Fibroblast of lung (primary cell): ENCODE measurements around the gene CISD3. TPM values are rescaled to one million over a fixed set of nuclear protein-coding genes. Genes with fewer than 3 reads are reported as not detected.

ENCODE experiments used
- DNase-seq, 2 donors: peaks; one replicate each; pipeline versions ENCODE4 v3.0.0 to v3.0.0-alpha.2; 2010; ENCODE audit warnings: low read depth in 2 of 2
- H2AFZ ChIP-seq: 2 replicates; pipeline ENCODE4 v1.5.1; 2012; ENCODE audit warnings: low read length, control low read depth, inconsistent platforms
- H3K27ac ChIP-seq: 2 replicates; pipeline ENCODE4 v1.5.1; 2011; ENCODE audit warnings: low read length, control low read depth; ENCODE audit not compliant: insufficient read depth
- H3K27me3 ChIP-seq: 2 replicates; pipeline ENCODE4 v1.5.1; 2011; ENCODE audit warnings: mild to moderate bottlenecking, low read length; ENCODE audit not compliant: control insufficient read depth, insufficient read depth
- H3K36me3 ChIP-seq: 2 replicates; pipeline ENCODE4 v1.5.1; 2011; ENCODE audit warnings: low read length; ENCODE audit not compliant: control insufficient read depth, insufficient read depth
- H3K4me1 ChIP-seq: 2 replicates; pipeline ENCODE4 v1.5.1; 2011; ENCODE audit warnings: low read length; ENCODE audit not compliant: control insufficient read depth, insufficient read depth; ENCODE audit errors: extremely low read depth
- H3K4me2 ChIP-seq: 2 replicates; pipeline ENCODE4 v1.5.1; 2011; ENCODE audit warnings: low read length, control low read depth; ENCODE audit not compliant: insufficient read depth; ENCODE audit errors: extremely low read depth
- H3K4me3 ChIP-seq, 4 experiments: fragments of 200-600 bp in 1 of 4; sonication (generic) in 1 of 4; replicated peaks in 1 of 4; 2 replicates each; pipeline ENCODE4 v1.5.1; 2011 to 2016; ENCODE audit warnings: low read length in 4 of 4, low read depth in 3 of 4, mild to moderate bottlenecking in 3 of 4, control low read depth in 2 of 4, inconsistent platforms in 1 of 4, mixed read lengths in 1 of 4; ENCODE audit not compliant: insufficient read depth in 1 of 4; ENCODE audit errors: control extremely low read depth in 1 of 4
- H3K79me2 ChIP-seq: 2 replicates; pipeline ENCODE4 v1.5.1; 2012; ENCODE audit warnings: mild to moderate bottlenecking, low read length, inconsistent platforms; ENCODE audit not compliant: control insufficient read depth, insufficient read depth
- H3K9ac ChIP-seq: 2 replicates; pipeline ENCODE4 v1.5.1; 2011; ENCODE audit warnings: mild to moderate bottlenecking, low read length, control low read depth; ENCODE audit not compliant: insufficient read depth
- H3K9me3 ChIP-seq: 2 replicates; pipeline ENCODE4 v1.5.1; 2012; ENCODE audit warnings: low read depth, low read length; ENCODE audit not compliant: control insufficient read depth, insufficient read depth
- H4K20me1 ChIP-seq: 2 replicates; pipeline ENCODE4 v1.5.1; 2011; ENCODE audit warnings: low read length; ENCODE audit not compliant: control insufficient read depth, insufficient read depth; ENCODE audit errors: extremely low read depth
- CTCF ChIP-seq, 2 donors: IDR thresholded peaks in 1 of 2; conservative IDR thresholded peaks in 1 of 2; 1 replicate in 1 of 2; 2 replicates in 1 of 2; pipeline ENCODE4 v1.5.1; 2011 to 2012; ENCODE audit warnings: low read length in 2 of 2, control low read depth in 1 of 2, inconsistent platforms in 1 of 2, low read depth in 1 of 2, mild to moderate bottlenecking in 1 of 2
- EZH2 ChIP-seq: IDR thresholded peaks from 2 replicates; pipeline ENCODE4 v1.5.1; 2012; ENCODE audit warnings: low read length, control low read depth, mild to moderate bottlenecking; ENCODE audit errors: missing control alignments
- polyA plus RNA-seq, 2 donors: library from polyadenylated mRNA; depleted of rRNA in 1 of 2; stranded (reverse) in 1 of 2; unstranded in 1 of 2; fragments of >200 nt; gene quantifications; 2 replicates each; pipeline ENCODE4 v1.2.1, GENCODE V29; 2011 to 2012; ENCODE audit warnings: missing spikeins in 1 of 2
- total RNA-seq: library from RNA; depleted of rRNA; stranded (reverse); fragments of >200 nt; gene quantifications from 2 replicates; pipeline ENCODE4 v1.2.1, GENCODE V29; 2014

The CISD3 gene
- total and polyA plus RNA-seq, 2 donors (not counting 1 experiment from before 2014, with no cell fraction given): 4.0 to 5.7 TPM

GRCh38 chr17:38728290-38728831 is 1.8 kb upstream of the CISD3 start:
- H3K27ac ChIP-seq: no peak overlapping the region

GRCh38 chr17:38729368-38729885 is 714 bp upstream of the CISD3 start:
- peak overlapping the region; percentile 58 for H3K9ac ChIP-seq

More at GRCh38 chr17:38728290-38728831, 1.8 kb upstream of the CISD3 start:
- peaks cover 10% of the 10 kb centered on the region for H3K4me1 ChIP-seq
- H3K79me2 ChIP-seq: peaks cover 12% of the 10 kb centered on the region
- no peak overlapping the region for H3K4me3 ChIP-seq
- H3K27me3 ChIP-seq: no peaks in the 10 kb centered on the region
- no peaks in the 10 kb centered on the region for H3K9me3 ChIP-seq
- TF ChIP-seq CTCF (conservative IDR thresholded peaks at IDR 0.05 in 1 of 2, IDR thresholded peaks at IDR 0.05 in 1 of 2; ENCODE audit: low read depth in 1 of 2, low read length in 2 of 2): no peak
- TF ChIP-seq EZH2: no peak
- peaks cover 6% of the 10 kb centered on the region for H3K36me3 ChIP-seq
- H3K9ac ChIP-seq: no peak overlapping the region
- DNase-seq: no peak
- no peak overlapping the region for H3K4me2 ChIP-seq
- H4K20me1 ChIP-seq: no peaks in the 10 kb centered on the region
- H2AFZ ChIP-seq: no peak overlapping the region

More at GRCh38 chr17:38729368-38729885, 714 bp upstream of the CISD3 start:
- Histone ChIP-seq H4K20me1 (no peaks in the 10 kb centered on the region), H3K79me2 (peaks cover 12% of the 10 kb centered on the region), H3K36me3 (peaks cover 11% of the 10 kb centered on the region), H3K4me2 (peak overlapping the region; percentile 68), H3K27ac (no peak overlapping the region), H2AFZ (peak overlapping the region; percentile 51), H3K4me1 (peaks cover 10% of the 10 kb centered on the region), H3K9me3 (no peaks in the 10 kb centered on the region), H3K4me3 (peak overlapping the region; percentile 31 to 69 (median 45)), H3K27me3 (no peaks in the 10 kb centered on the region)
- DNase-seq: no peak
- TF ChIP-seq CTCF (conservative IDR thresholded peaks at IDR 0.05 in 1 of 2, IDR thresholded peaks at IDR 0.05 in 1 of 2; ENCODE audit: low read depth in 1 of 2, low read length in 2 of 2): no peak
- no peak for TF ChIP-seq EZH2
